Measurements from ENCODE around the gene GPX3. TPM values are rescaled to one million over a fixed set of nuclear protein-coding genes. Genes with fewer than 3 reads are reported as not detected.

Gene GPX3
- total and polyA plus RNA-seq, 2 donors (not counting 1 experiment from before 2014, with no cell fraction given) = 182 to 267 TPM

- Histone ChIP-seq H2AFZ (ENCODE audit: low read length) (no peak overlapping the region), H3K27me3 (ENCODE audit: control insufficient read depth, insufficient read depth, low read length) (no peaks in the 10 kb centered on the region), H3K36me3 (ENCODE audit: control insufficient read depth, insufficient read depth, low read length) (peaks cover 5% of the 10 kb centered on the region), H3K4me2 (ENCODE audit: extremely low read depth, insufficient read depth, low read length) (no peak overlapping the region), H3K9me3 (ENCODE audit: control insufficient read depth, insufficient read depth, low read depth, low read length) (no peaks in the 10 kb centered on the region), H3K27ac (ENCODE audit: insufficient read depth, low read length) (no peak overlapping the region), H3K79me2 (ENCODE audit: control insufficient read depth, insufficient read depth, low read length) (peaks cover 6% of the 10 kb centered on the region), H4K20me1 (ENCODE audit: control insufficient read depth, extremely low read depth, insufficient read depth, low read length) (peaks cover 4% of the 10 kb centered on the region), H3K4me1 (ENCODE audit: control insufficient read depth, extremely low read depth, insufficient read depth, low read length) (peaks cover 34% of the 10 kb centered on the region), H3K9ac (ENCODE audit: insufficient read depth, low read length) (no peak overlapping the region), H3K4me3 (replicated peaks in 1 of 4; ENCODE audit: control extremely low read depth in 1 of 4, insufficient read depth in 1 of 4, low read depth in 3 of 4, low read length in 4 of 4) (no peak overlapping the region)
- no peak for TF ChIP-seq EZH2 (IDR thresholded peaks at IDR 0.05; ENCODE audit: low read length, missing control alignments)
- no peak for TF ChIP-seq CTCF (conservative IDR thresholded peaks at IDR 0.05 in 1 of 2, IDR thresholded peaks at IDR 0.05 in 1 of 2; ENCODE audit: low read depth in 1 of 2, low read length in 2 of 2)
- DNase-seq (ENCODE audit: low read depth in 2 of 2) = no peak
Observed at GRCh38 chr5:151066920-151067319, 46.5 kb downstream of the GPX3 start.

GRCh38 chr5:151067632-151068432 is 47.4 kb downstream of the GPX3 start:
- no peaks in the 10 kb centered on the region for H3K9me3 ChIP-seq (ENCODE audit: control insufficient read depth, insufficient read depth, low read depth, low read length)
- peaks cover 34% of the 10 kb centered on the region for H3K4me1 ChIP-seq (ENCODE audit: control insufficient read depth, extremely low read depth, insufficient read depth, low read length)
- H3K4me2 ChIP-seq (ENCODE audit: extremely low read depth, insufficient read depth, low read length) = no peak overlapping the region
- TF ChIP-seq EZH2 (IDR thresholded peaks at IDR 0.05; ENCODE audit: low read length, missing control alignments) (no peak), CTCF (conservative IDR thresholded peaks at IDR 0.05 in 1 of 2, IDR thresholded peaks at IDR 0.05 in 1 of 2; ENCODE audit: low read depth in 1 of 2, low read length in 2 of 2) (no peak)
- DNase-seq (ENCODE audit: low read depth in 2 of 2) = no peak
- no peak overlapping the region for H2AFZ ChIP-seq (ENCODE audit: low read length)
- peaks cover 6% of the 10 kb centered on the region for H3K79me2 ChIP-seq (ENCODE audit: control insufficient read depth, insufficient read depth, low read length)
- no peak overlapping the region for H3K27ac ChIP-seq (ENCODE audit: insufficient read depth, low read length)
- peaks cover 3% of the 10 kb centered on the region for H3K36me3 ChIP-seq (ENCODE audit: control insufficient read depth, insufficient read depth, low read length)
- H3K9ac ChIP-seq (ENCODE audit: insufficient read depth, low read length) = no peak overlapping the region
- H3K4me3 ChIP-seq (replicated peaks in 1 of 4; ENCODE audit: control extremely low read depth in 1 of 4, insufficient read depth in 1 of 4, low read depth in 3 of 4, low read length in 4 of 4) = no peak overlapping the region
- peaks cover 4% of the 10 kb centered on the region for H4K20me1 ChIP-seq (ENCODE audit: control insufficient read depth, extremely low read depth, insufficient read depth, low read length)
- H3K27me3 ChIP-seq (ENCODE audit: control insufficient read depth, insufficient read depth, low read length) = no peaks in the 10 kb centered on the region

- no peaks in the 10 kb centered on the region for H3K27me3 ChIP-seq (ENCODE audit: control insufficient read depth, insufficient read depth, low read length)
- peaks cover 3% of the 10 kb centered on the region for H3K36me3 ChIP-seq (ENCODE audit: control insufficient read depth, insufficient read depth, low read length)
- H3K27ac ChIP-seq (ENCODE audit: insufficient read depth, low read length) = no peak overlapping the region
- peaks cover 27% of the 10 kb centered on the region for H3K4me1 ChIP-seq (ENCODE audit: control insufficient read depth, extremely low read depth, insufficient read depth, low read length)
- no peak overlapping the region for H3K4me3 ChIP-seq (replicated peaks in 1 of 4; ENCODE audit: control extremely low read depth in 1 of 4, insufficient read depth in 1 of 4, low read depth in 3 of 4, low read length in 4 of 4)
- no peak overlapping the region for H2AFZ ChIP-seq (ENCODE audit: low read length)
- H3K79me2 ChIP-seq (ENCODE audit: control insufficient read depth, insufficient read depth, low read length) = peaks cover 6% of the 10 kb centered on the region
- no peak overlapping the region for H3K9ac ChIP-seq (ENCODE audit: insufficient read depth, low read length)
- TF ChIP-seq CTCF (conservative IDR thresholded peaks at IDR 0.05 in 1 of 2, IDR thresholded peaks at IDR 0.05 in 1 of 2; ENCODE audit: low read depth in 1 of 2, low read length in 2 of 2) = no peak
- no peak for TF ChIP-seq EZH2 (IDR thresholded peaks at IDR 0.05; ENCODE audit: low read length, missing control alignments)
- no peak for DNase-seq (ENCODE audit: low read depth in 2 of 2)
- no peak overlapping the region for H3K4me2 ChIP-seq (ENCODE audit: extremely low read depth, insufficient read depth, low read length)
- peaks cover 4% of the 10 kb centered on the region for H4K20me1 ChIP-seq (ENCODE audit: control insufficient read depth, extremely low read depth, insufficient read depth, low read length)
- H3K9me3 ChIP-seq (ENCODE audit: control insufficient read depth, insufficient read depth, low read depth, low read length) = no peaks in the 10 kb centered on the region
Observed at GRCh38 chr5:151068433-151069197, 48.2 kb downstream of the GPX3 start.

Measured in fibroblast of lung (primary cell).